Measurements from ENCODE around the gene DOCK3.

The DOCK3 gene

GRCh38 chr3:51268132-51268531, 593.4 kb downstream of the DOCK3 start:
- Histone ChIP-seq H3K9me3 (ENCODE audit: insufficient read depth, low read length) (no peaks in the 10 kb centered on the region), H2AFZ (ENCODE audit: low read depth, low read length) (no peak overlapping the region), H3K27me3 (ENCODE audit: low read depth, low read length) (no peaks in the 10 kb centered on the region), H3K27ac (ENCODE audit: low read length) (no peak overlapping the region), H3K36me3 (replicated peaks; ENCODE audit: low read depth, low read length) (no peaks in the 10 kb centered on the region), H3K9ac (ENCODE audit: low read length) (no peak overlapping the region), H4K20me1 (ENCODE audit: insufficient read depth, low read length) (no peaks in the 10 kb centered on the region), H3K4me1 (ENCODE audit: low read length) (no peaks in the 10 kb centered on the region), H3K4me3 (ENCODE audit: low read length) (no peak overlapping the region), H3K79me2 (ENCODE audit: low read length) (no peaks in the 10 kb centered on the region), H3K4me2 (ENCODE audit: low read length) (no peak overlapping the region)
- no peak for TF ChIP-seq EZH2phosphoT487 (IDR thresholded peaks at IDR 0.05; ENCODE audit: low read depth)
- no peak for TF ChIP-seq CTCF (IDR thresholded peaks at IDR 0.05; ENCODE audit: low read depth, low read length)

- no peak overlapping the region for H3K9ac ChIP-seq (ENCODE audit: low read length)
- H3K36me3 ChIP-seq (replicated peaks; ENCODE audit: low read depth, low read length): no peaks in the 10 kb centered on the region
- H3K27ac ChIP-seq (ENCODE audit: low read length): no peak overlapping the region
Observed at GRCh38 chr3:51269466-51269865, 594.7 kb downstream of the DOCK3 start.

DNA sequence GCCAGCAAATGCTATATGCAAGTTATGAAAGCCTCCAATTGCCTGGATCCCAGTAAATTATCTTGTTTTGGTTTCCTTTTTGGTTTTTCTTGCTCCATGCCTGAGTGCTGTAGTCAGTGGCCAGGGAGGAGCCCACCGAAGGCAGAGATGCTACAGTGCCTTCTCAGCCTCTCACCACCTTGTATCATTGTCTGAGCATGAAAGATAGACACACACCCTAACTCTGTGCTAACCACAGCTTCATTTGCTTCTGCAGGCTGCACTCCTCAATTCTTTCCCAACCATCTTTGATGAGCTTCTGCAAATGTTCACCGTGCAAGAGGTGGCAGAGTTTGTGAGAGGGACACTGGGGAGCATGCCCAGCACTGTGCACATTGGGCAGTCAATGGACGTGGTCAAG, 595.8 kb downstream of the DOCK3 start:
- no peaks in the 10 kb centered on the region for H3K79me2 ChIP-seq (ENCODE audit: low read length)
- no peak overlapping the region for H3K9ac ChIP-seq (ENCODE audit: low read length)
- no peaks in the 10 kb centered on the region for H3K4me1 ChIP-seq (ENCODE audit: low read length)
- H3K36me3 ChIP-seq (replicated peaks; ENCODE audit: low read depth, low read length): no peaks in the 10 kb centered on the region
- H3K27ac ChIP-seq (ENCODE audit: low read length): no peak overlapping the region
- H3K9me3 ChIP-seq (ENCODE audit: insufficient read depth, low read length): no peaks in the 10 kb centered on the region
- TF ChIP-seq EZH2phosphoT487 (IDR thresholded peaks at IDR 0.05; ENCODE audit: low read depth) (no peak), CTCF (IDR thresholded peaks at IDR 0.05; ENCODE audit: low read depth, low read length) (no peak)
- no peak overlapping the region for H3K4me3 ChIP-seq (ENCODE audit: low read length)
- no peak overlapping the region for H2AFZ ChIP-seq (ENCODE audit: low read depth, low read length)
- H3K4me2 ChIP-seq (ENCODE audit: low read length): no peak overlapping the region
- no peaks in the 10 kb centered on the region for H3K27me3 ChIP-seq (ENCODE audit: low read depth, low read length)
- H4K20me1 ChIP-seq (ENCODE audit: insufficient read depth, low read length): no peaks in the 10 kb centered on the region

More at GRCh38 chr3:51269466-51269865, 594.7 kb downstream of the DOCK3 start:
- Histone ChIP-seq H3K4me1 (ENCODE audit: low read length) (no peaks in the 10 kb centered on the region), H2AFZ (ENCODE audit: low read depth, low read length) (no peak overlapping the region), H3K27me3 (ENCODE audit: low read depth, low read length) (no peaks in the 10 kb centered on the region), H3K4me3 (ENCODE audit: low read length) (no peak overlapping the region), H4K20me1 (ENCODE audit: insufficient read depth, low read length) (no peaks in the 10 kb centered on the region), H3K4me2 (ENCODE audit: low read length) (no peak overlapping the region), H3K79me2 (ENCODE audit: low read length) (no peaks in the 10 kb centered on the region), H3K9me3 (ENCODE audit: insufficient read depth, low read length) (no peaks in the 10 kb centered on the region)
- TF ChIP-seq CTCF (IDR thresholded peaks at IDR 0.05; ENCODE audit: low read depth, low read length): peak; percentile 62
- no peak for TF ChIP-seq EZH2phosphoT487 (IDR thresholded peaks at IDR 0.05; ENCODE audit: low read depth)

- no peak for TF ChIP-seq CTCF (IDR thresholded peaks at IDR 0.05; ENCODE audit: low read depth, low read length)
- TF ChIP-seq EZH2phosphoT487 (IDR thresholded peaks at IDR 0.05; ENCODE audit: low read depth): no peak
- no peaks in the 10 kb centered on the region for H3K27me3 ChIP-seq (ENCODE audit: low read depth, low read length)
Observed at GRCh38 chr3:51271172-51271571, 596.4 kb downstream of the DOCK3 start.

More at GRCh38 chr3:51271172-51271571, 596.4 kb downstream of the DOCK3 start:
- H2AFZ ChIP-seq (ENCODE audit: low read depth, low read length): peak overlapping the region; percentile 42; the same call in 1 of the 2 replicates
- no peaks in the 10 kb centered on the region for H3K9me3 ChIP-seq (ENCODE audit: insufficient read depth, low read length)
- H3K4me1 ChIP-seq (ENCODE audit: low read length): no peaks in the 10 kb centered on the region
- no peaks in the 10 kb centered on the region for H3K79me2 ChIP-seq (ENCODE audit: low read length)
- no peak overlapping the region for H3K4me3 ChIP-seq (ENCODE audit: low read length)
- no peak overlapping the region for H3K4me2 ChIP-seq (ENCODE audit: low read length)
- no peak overlapping the region for H3K9ac ChIP-seq (ENCODE audit: low read length)
- H3K36me3 ChIP-seq (replicated peaks; ENCODE audit: low read depth, low read length): no peaks in the 10 kb centered on the region
- no peaks in the 10 kb centered on the region for H4K20me1 ChIP-seq (ENCODE audit: insufficient read depth, low read length)
- H3K27ac ChIP-seq (ENCODE audit: low read length): no peak overlapping the region
